ENCODE results near the gene GRIK4.

GRIK4 gene

DNA sequence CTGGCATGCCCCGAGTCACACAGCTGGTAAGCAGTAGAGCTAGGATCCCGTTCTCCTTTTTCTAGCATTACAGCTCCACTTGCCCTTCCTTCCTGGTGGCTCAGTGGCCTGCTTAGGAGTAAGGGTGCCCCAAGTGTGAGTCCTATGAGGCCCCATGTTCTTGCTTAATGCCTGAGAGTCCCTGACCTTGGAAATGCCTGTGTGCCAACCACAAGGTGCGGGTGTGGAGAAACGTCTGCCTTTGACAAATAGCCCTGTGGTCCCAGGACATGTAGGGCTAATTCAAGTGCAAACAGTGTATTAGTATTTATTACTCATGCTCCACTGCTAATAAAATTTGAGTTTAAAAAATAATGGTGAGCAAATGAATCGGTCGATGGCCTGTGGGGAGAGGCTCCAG lies 18.4 kb downstream of the GRIK4 start:
- TF ChIP-seq, protein P1, sequence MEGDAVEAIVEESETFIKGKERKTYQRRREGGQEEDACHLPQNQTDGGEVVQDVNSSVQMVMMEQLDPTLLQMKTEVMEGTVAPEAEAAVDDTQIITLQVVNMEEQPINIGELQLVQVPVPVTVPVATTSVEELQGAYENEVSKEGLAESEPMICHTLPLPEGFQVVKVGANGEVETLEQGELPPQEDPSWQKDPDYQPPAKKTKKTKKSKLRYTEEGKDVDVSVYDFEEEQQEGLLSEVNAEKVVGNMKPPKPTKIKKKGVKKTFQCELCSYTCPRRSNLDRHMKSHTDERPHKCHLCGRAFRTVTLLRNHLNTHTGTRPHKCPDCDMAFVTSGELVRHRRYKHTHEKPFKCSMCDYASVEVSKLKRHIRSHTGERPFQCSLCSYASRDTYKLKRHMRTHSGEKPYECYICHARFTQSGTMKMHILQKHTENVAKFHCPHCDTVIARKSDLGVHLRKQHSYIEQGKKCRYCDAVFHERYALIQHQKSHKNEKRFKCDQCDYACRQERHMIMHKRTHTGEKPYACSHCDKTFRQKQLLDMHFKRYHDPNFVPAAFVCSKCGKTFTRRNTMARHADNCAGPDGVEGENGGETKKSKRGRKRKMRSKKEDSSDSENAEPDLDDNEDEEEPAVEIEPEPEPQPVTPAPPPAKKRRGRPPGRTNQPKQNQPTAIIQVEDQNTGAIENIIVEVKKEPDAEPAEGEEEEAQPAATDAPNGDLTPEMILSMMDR (IDR thresholded peaks at IDR 0.05; ENCODE audit: low read depth, low read length): no peak
- no peak for DNase-seq (ENCODE audit: low read depth in 2 of 2)
- H3K4me3 ChIP-seq (replicated peaks in 1 of 2; ENCODE audit: low read depth in 2 of 2, low read length in 2 of 2): no peak overlapping the region

DNA sequence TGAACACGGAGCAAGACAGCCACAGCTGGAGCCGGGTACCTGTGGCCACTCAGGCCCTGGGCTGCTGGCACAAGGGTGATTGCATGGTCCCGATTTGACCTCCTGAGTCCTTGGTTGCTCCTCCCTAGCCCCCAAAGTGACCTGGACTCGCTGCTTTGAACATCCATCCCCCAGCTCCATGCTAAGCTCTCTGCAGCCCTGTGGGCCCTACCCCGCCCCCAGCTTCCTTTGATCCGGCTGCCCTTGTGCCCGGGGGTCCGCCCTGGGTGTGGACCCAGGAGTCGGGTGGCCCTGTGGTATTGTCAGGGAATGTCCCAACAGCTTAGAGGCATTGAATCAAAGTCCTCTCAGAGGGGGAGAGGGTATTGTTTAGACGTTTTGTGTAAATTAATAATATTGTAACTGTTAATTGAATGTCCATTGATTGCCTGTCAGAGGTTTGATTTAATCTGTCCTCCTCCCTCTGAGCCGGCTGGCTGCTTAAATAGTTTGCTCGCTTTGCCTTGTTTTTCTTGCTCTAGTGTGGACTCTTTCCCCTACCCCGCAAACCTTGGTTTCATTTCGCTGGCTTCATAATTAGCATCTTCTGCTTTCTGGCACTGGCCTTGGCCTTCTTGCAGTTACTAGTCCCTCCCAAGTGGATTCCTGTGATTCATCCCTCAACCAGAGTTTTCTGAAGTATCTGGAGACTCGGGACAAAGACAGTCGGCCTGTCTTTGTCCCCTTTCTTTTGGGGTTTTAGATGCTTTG lies 20.7 kb downstream of the GRIK4 start:
- TF ChIP-seq, protein P1 (IDR thresholded peaks at IDR 0.05; ENCODE audit: low read depth, low read length): no peak
- H3K4me3 ChIP-seq (replicated peaks in 1 of 2; ENCODE audit: low read depth in 2 of 2, low read length in 2 of 2): no peak overlapping the region
- DNase-seq (ENCODE audit: low read depth in 2 of 2): peak; percentile 40 to 41

DNA sequence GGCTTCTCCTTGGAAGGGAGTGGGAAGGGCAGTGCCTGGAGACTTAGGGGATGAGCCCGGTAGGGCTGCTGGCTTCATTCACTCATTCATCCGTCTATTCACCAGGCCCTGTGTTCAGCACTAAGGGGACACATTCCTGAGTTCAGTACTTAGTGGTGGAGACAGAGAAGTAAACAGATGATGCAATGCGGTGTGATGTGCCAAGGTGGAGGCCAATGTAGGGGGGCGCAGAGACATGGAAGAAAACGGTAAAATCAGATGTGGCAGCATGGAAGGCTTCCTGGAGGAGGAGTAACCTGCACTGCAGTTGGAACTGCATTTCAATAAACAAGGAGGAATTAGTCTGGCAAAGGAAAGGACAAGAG lies 21.3 kb downstream of the GRIK4 start:
- TF ChIP-seq, protein P1 (IDR thresholded peaks at IDR 0.05; ENCODE audit: low read depth, low read length): no peak
- no peak overlapping the region for H3K4me3 ChIP-seq (replicated peaks in 1 of 2; ENCODE audit: low read depth in 2 of 2, low read length in 2 of 2)
- DNase-seq (ENCODE audit: low read depth in 2 of 2): peak; percentile 14 to 41

DNA sequence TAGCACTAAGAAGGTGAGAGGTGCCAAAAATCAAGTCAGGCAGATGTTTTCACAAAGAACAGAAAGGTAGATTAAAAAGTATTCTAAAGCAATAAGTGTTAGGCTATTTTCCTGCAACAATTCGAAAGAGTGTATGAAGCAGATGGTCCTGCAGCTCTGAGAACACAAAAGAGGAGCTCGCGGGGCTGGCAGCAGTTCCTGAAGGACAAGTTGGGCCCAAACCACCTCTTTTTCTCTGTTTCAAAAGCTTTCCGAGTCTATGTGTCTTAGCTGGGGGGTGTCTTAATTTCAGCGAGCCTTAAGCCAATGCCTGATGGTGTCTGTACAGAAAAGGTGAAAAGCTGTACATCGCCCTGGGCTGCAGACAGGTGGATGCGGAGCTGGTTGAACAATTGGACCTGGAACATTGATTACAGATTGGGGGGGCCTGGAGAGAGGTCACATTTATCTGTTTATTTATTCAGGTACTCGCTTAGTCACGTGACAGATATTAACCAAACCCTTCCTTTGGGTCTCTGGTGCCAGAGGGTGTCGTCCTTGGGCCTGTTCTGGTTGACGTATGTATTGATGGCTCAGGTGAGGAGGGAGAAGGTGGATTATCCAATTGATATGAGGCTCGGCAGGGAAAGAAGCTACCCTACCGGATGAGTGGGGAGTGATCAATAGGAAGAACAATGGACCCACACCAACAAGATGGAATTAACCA lies 24.7 kb downstream of the GRIK4 start:
- TF ChIP-seq, protein P1 (IDR thresholded peaks at IDR 0.05; ENCODE audit: low read depth, low read length): no peak
- DNase-seq (ENCODE audit: low read depth in 2 of 2): no peak
- no peak overlapping the region for H3K4me3 ChIP-seq (replicated peaks in 1 of 2; ENCODE audit: low read depth in 2 of 2, low read length in 2 of 2)

DNA sequence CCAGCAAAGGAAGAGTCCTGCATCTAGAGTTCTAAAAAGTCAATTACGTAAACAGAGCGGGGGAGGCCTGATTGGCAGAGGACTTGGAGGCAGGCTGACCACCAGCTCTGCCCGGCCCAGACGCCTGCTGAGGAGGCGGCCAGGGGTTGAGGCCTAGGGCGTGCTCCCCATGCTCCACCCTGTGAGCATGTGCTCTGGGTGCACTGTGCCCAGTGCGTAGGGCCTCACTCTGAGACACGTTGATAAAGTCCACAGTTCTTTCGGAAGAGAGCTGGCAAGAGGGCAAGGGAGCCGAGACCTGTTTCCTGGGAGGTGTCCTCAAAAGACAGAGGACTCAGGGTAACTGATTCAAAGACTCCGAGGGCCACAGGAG lies 25.2 kb downstream of the GRIK4 start:
- DNase-seq (ENCODE audit: low read depth in 2 of 2): no peak
- no peak overlapping the region for H3K4me3 ChIP-seq (replicated peaks in 1 of 2; ENCODE audit: low read depth in 2 of 2, low read length in 2 of 2)
- TF ChIP-seq, protein P1 (IDR thresholded peaks at IDR 0.05; ENCODE audit: low read depth, low read length): no peak

DNA sequence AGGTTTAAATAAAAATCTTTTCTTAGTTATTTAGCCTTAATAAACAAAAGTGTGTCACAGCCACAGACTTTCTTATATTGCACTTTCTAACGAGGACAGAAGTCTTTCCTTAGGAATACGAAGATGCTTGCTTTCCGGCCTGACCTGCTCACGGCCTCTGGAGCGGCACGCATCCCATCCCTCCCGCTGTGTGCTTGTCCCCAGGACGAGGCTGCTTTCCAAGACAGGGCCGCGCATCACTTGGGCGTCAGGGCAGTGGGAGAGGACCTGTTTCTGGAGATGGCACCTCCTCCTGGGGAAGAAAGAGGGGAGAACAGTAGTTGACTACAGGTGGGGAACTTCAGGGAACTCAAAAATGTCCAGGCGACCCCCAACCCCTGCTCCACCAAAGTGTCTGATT lies 26.4 kb downstream of the GRIK4 start:
- DNase-seq (ENCODE audit: low read depth in 2 of 2): no peak
- no peak overlapping the region for H3K4me3 ChIP-seq (replicated peaks in 1 of 2; ENCODE audit: low read depth in 2 of 2, low read length in 2 of 2)
- TF ChIP-seq, protein P1 (IDR thresholded peaks at IDR 0.05; ENCODE audit: low read depth, low read length): no peak

All from cardiac fibroblast (primary cell).